ENCODE measurements around the gene TOMM70. TPM values are rescaled to one million over a fixed set of nuclear protein-coding genes. Genes with fewer than 3 reads are reported as not detected.

The TOMM70 gene
- total and polyA plus RNA-seq, 7 experiments from 2014 or later = 18.3 to 43.7 (median 23.9) TPM

- H3K27ac ChIP-seq (ENCODE audit: low read depth, low read length) = no peak overlapping the region
- POLR2A ChIA-PET = no interaction called here
- Mint-ChIP-seq H3K27ac (no peak overlapping the region), H3K9me3 (peaks cover 0 to 6% (median 2%) of the 10 kb centered on the region in 11 donors), H3K36me3 (peaks cover 0 to 11% (median 0%) of the 10 kb centered on the region in 5 donors), H3K4me3 (no peak overlapping the region), H3K4me1 (peaks cover 6 to 16% (median 10%) of the 10 kb centered on the region in 7 donors), H3K27me3 (no peaks in the 10 kb centered on the region)
- DNase-seq = no peak
- peaks cover 4 to 5% of the 10 kb centered on the region in 2 donors for H3K4me1 ChIP-seq (ENCODE audit: control insufficient read depth in 2 of 2, insufficient read depth in 2 of 2, low read length in 2 of 2)
- intact Hi-C loops (cut with micrococcal nuclease) = no loop called here
- H3K4me3 ChIP-seq (ENCODE audit: low read length) = no peak overlapping the region
- no peak for ATAC-seq
- no peaks in the 10 kb centered on the region for H3K27me3 ChIP-seq (ENCODE audit: control insufficient read depth in 2 of 2, insufficient read depth in 2 of 2, low read length in 2 of 2)
- CTCF ChIA-PET = no interaction called here
- H3K36me3 ChIP-seq (ENCODE audit: control insufficient read depth in 2 of 3, insufficient read depth in 3 of 3, low read length in 3 of 3) = no peaks in the 10 kb centered on the region
- no peaks in the 10 kb centered on the region for H3K9me3 ChIP-seq (ENCODE audit: control insufficient read depth in 2 of 3, low read length in 3 of 3)
These were observed 37.7 kb upstream of the TOMM70 start for GRCh38 chr3:100438623-100438974.

- DNase-seq = no peak
- Mint-ChIP-seq H3K4me1 (peaks cover 6 to 16% (median 10%) of the 10 kb centered on the region in 7 donors), H3K4me3 (no peak overlapping the region), H3K27ac (no peak overlapping the region), H3K36me3 (peaks cover 0 to 11% (median 0%) of the 10 kb centered on the region in 5 donors), H3K9me3 (peaks cover 0 to 6% (median 3%) of the 10 kb centered on the region in 11 donors), H3K27me3 (no peaks in the 10 kb centered on the region)
- ChIA-PET CTCF (no interaction called here), POLR2A (no interaction called here)
- ATAC-seq = no peak
- no peaks in the 10 kb centered on the region for H3K9me3 ChIP-seq (ENCODE audit: control insufficient read depth in 2 of 3, low read length in 3 of 3)
- intact Hi-C loops (cut with micrococcal nuclease) = no loop called here
- H3K4me3 ChIP-seq (ENCODE audit: low read length) = no peak overlapping the region
- no peaks in the 10 kb centered on the region for H3K27me3 ChIP-seq (ENCODE audit: control insufficient read depth in 2 of 2, insufficient read depth in 2 of 2, low read length in 2 of 2)
- peaks cover 4 to 5% of the 10 kb centered on the region in 2 donors for H3K4me1 ChIP-seq (ENCODE audit: control insufficient read depth in 2 of 2, insufficient read depth in 2 of 2, low read length in 2 of 2)
- H3K27ac ChIP-seq (ENCODE audit: low read depth, low read length) = no peak overlapping the region
- no peaks in the 10 kb centered on the region for H3K36me3 ChIP-seq (ENCODE audit: control insufficient read depth in 2 of 3, insufficient read depth in 3 of 3, low read length in 3 of 3)
These were observed 37.1 kb upstream of the TOMM70 start for GRCh38 chr3:100437721-100438622.

- H3K27me3 ChIP-seq (ENCODE audit: control insufficient read depth in 2 of 2, insufficient read depth in 2 of 2, low read length in 2 of 2) = no peaks in the 10 kb centered on the region
- Mint-ChIP-seq H3K27me3 (no peaks in the 10 kb centered on the region), H3K36me3 (peaks cover 0 to 7% (median 0%) of the 10 kb centered on the region in 5 donors), H3K4me3 (no peak overlapping the region), H3K4me1 (peaks cover 6 to 16% (median 10%) of the 10 kb centered on the region in 7 donors), H3K27ac (no peak overlapping the region), H3K9me3 (peaks cover 0 to 6% (median 3%) of the 10 kb centered on the region in 11 donors)
- ChIA-PET POLR2A (interaction anchor here (0.6 kb wide), 1 partner anchor 882 kb away, joined by 3 read pairs; no protein-coding TSS in a partner anchor), CTCF (no interaction called here)
- H3K36me3 ChIP-seq (ENCODE audit: control insufficient read depth in 2 of 3, insufficient read depth in 3 of 3, low read length in 3 of 3) = no peaks in the 10 kb centered on the region
- DNase-seq (no peak), ATAC-seq (no peak)
- H3K27ac ChIP-seq (ENCODE audit: low read depth, low read length) = no peak overlapping the region
- intact Hi-C loops (cut with micrococcal nuclease) = no loop called here
- H3K4me1 ChIP-seq (ENCODE audit: control insufficient read depth in 2 of 2, insufficient read depth in 2 of 2, low read length in 2 of 2) = peaks cover 4 to 5% of the 10 kb centered on the region in 2 donors
- H3K9me3 ChIP-seq (ENCODE audit: control insufficient read depth in 2 of 3, low read length in 3 of 3) = no peaks in the 10 kb centered on the region
- no peak overlapping the region for H3K4me3 ChIP-seq (ENCODE audit: low read length)
These were observed 36.1 kb upstream of the TOMM70 start for GRCh38 chr3:100436951-100437350.

- Mint-ChIP-seq H3K36me3 (peaks cover 0 to 4% (median 0%) of the 10 kb centered on the region in 5 donors), H3K4me1 (no peaks in the 10 kb centered on the region), H3K27me3 (peaks cover 0 to 15% (median 0%) of the 10 kb centered on the region in 5 donors), H3K4me3 (no peak overlapping the region), H3K9me3 (peaks cover 0 to 2% (median 0%) of the 10 kb centered on the region in 11 donors), H3K27ac (no peak overlapping the region)
- intact Hi-C loops (cut with micrococcal nuclease) = no loop called here
- H3K4me3 ChIP-seq (ENCODE audit: low read length) = no peak overlapping the region
- no peaks in the 10 kb centered on the region for H3K27me3 ChIP-seq (ENCODE audit: control insufficient read depth in 2 of 2, insufficient read depth in 2 of 2, low read length in 2 of 2)
- no peak for ATAC-seq
- H3K27ac ChIP-seq (ENCODE audit: low read depth, low read length) = no peak overlapping the region
- no peaks in the 10 kb centered on the region for H3K9me3 ChIP-seq (ENCODE audit: control insufficient read depth in 2 of 3, low read length in 3 of 3)
- ChIA-PET CTCF (no interaction called here), POLR2A (no interaction called here)
- no peaks in the 10 kb centered on the region for H3K36me3 ChIP-seq (ENCODE audit: control insufficient read depth in 2 of 3, insufficient read depth in 3 of 3, low read length in 3 of 3)
- no peak for DNase-seq
- no peaks in the 10 kb centered on the region for H3K4me1 ChIP-seq (ENCODE audit: control insufficient read depth in 2 of 2, insufficient read depth in 2 of 2, low read length in 2 of 2)
These were observed 28.4 kb upstream of the TOMM70 start for GRCh38 chr3:100429187-100429716.

GRCh38 chr3:100427699-100428098 is 26.8 kb upstream of the TOMM70 start:
- Histone ChIP-seq H3K27me3 (ENCODE audit: control insufficient read depth in 2 of 2, insufficient read depth in 2 of 2, low read length in 2 of 2) (no peaks in the 10 kb centered on the region), H3K4me1 (ENCODE audit: control insufficient read depth in 2 of 2, insufficient read depth in 2 of 2, low read length in 2 of 2) (no peaks in the 10 kb centered on the region), H3K27ac (ENCODE audit: low read depth, low read length) (no peak overlapping the region), H3K9me3 (ENCODE audit: control insufficient read depth in 2 of 3, low read length in 3 of 3) (no peaks in the 10 kb centered on the region), H3K4me3 (ENCODE audit: low read length) (no peak overlapping the region), H3K36me3 (ENCODE audit: control insufficient read depth in 2 of 3, insufficient read depth in 3 of 3, low read length in 3 of 3) (no peaks in the 10 kb centered on the region)
- Mint-ChIP-seq H3K4me1 (no peaks in the 10 kb centered on the region), H3K4me3 (no peak overlapping the region), H3K36me3 (peaks cover 0 to 4% (median 0%) of the 10 kb centered on the region in 5 donors), H3K9me3 (no peaks in the 10 kb centered on the region), H3K27ac (no peak overlapping the region), H3K27me3 (peaks cover 0 to 19% (median 0%) of the 10 kb centered on the region in 5 donors)
- DNase-seq (no peak), ATAC-seq (no peak)
- POLR2A ChIA-PET = interaction anchor here (0.6 kb wide), 1 partner anchor 152 kb away, joined by 3 read pairs; no protein-coding TSS in a partner anchor
- CTCF ChIA-PET = no interaction called here
- intact Hi-C loops (cut with micrococcal nuclease) = no loop called here

- Mint-ChIP-seq H3K27me3 (peaks cover 0 to 19% (median 0%) of the 10 kb centered on the region in 5 donors), H3K9me3 (no peaks in the 10 kb centered on the region), H3K27ac (no peak overlapping the region), H3K36me3 (peaks cover 0 to 4% (median 0%) of the 10 kb centered on the region in 5 donors), H3K4me1 (no peaks in the 10 kb centered on the region), H3K4me3 (no peak overlapping the region)
- Histone ChIP-seq H3K4me1 (ENCODE audit: control insufficient read depth in 2 of 2, insufficient read depth in 2 of 2, low read length in 2 of 2) (no peaks in the 10 kb centered on the region), H3K9me3 (ENCODE audit: control insufficient read depth in 2 of 3, low read length in 3 of 3) (no peaks in the 10 kb centered on the region), H3K36me3 (ENCODE audit: control insufficient read depth in 2 of 3, insufficient read depth in 3 of 3, low read length in 3 of 3) (no peaks in the 10 kb centered on the region), H3K27me3 (ENCODE audit: control insufficient read depth in 2 of 2, insufficient read depth in 2 of 2, low read length in 2 of 2) (no peaks in the 10 kb centered on the region), H3K4me3 (ENCODE audit: low read length) (no peak overlapping the region), H3K27ac (ENCODE audit: low read depth, low read length) (no peak overlapping the region)
- no peak for DNase-seq
- no peak for ATAC-seq
- POLR2A ChIA-PET = no interaction called here
- CTCF ChIA-PET = no interaction called here
- intact Hi-C loops (cut with micrococcal nuclease) = no loop called here
These were observed 25.3 kb upstream of the TOMM70 start for GRCh38 chr3:100426067-100426682.
